ENCODE results near the gene FMNL2. TPM values are rescaled to one million over a fixed set of nuclear protein-coding genes. Genes with fewer than 3 reads are reported as not detected.

The FMNL2 gene
- total and polyA plus RNA-seq, 8 donors: 7.8 to 100.0 (median 36.5) TPM

DNA sequence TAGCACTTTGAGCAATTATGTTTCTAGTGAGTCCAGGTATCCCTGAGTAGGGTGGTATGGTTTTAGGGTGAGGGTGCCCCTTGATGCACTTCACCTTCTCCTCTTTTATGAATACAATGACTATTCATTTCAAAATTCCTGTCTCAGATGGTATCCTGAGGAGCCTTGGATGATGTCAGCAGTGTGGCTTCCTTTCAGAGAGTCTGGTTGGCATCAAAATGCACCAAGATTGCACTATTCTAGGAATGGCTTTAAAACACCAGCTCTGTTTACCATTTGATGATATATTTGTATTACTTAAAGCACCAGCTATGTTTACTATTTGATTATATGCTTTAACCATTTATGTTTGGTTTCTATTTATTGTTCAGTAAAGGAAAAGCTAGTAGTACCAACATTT lies 141.0 kb downstream of the FMNL2 start:
- H3K27ac ChIP-seq: no peak overlapping the region
- H3K9me3 ChIP-seq: no peaks in the 10 kb centered on the region
- no peaks in the 10 kb centered on the region for H3K36me3 ChIP-seq
- peaks cover 18 to 49% (median 34%) of the 10 kb centered on the region in 4 donors for H3K4me1 ChIP-seq
- no peaks in the 10 kb centered on the region for H3K27me3 ChIP-seq
- no peak overlapping the region for H3K4me3 ChIP-seq
- intact Hi-C loops (cut with DNase I; ENCODE audit: low total_unique reads): no loop called here
- TF ChIP-seq EP300 (IDR thresholded peaks at IDR 0.05) (no peak), CTCF (IDR thresholded peaks at IDR 0.05) (no peak), POLR2AphosphoS5 (IDR thresholded peaks at IDR 0.05) (no peak), POLR2A (IDR thresholded peaks at IDR 0.05) (no peak)
- no peak for DNase-seq

GRCh38 chr2:152477347-152478092 lies 142.5 kb downstream of the FMNL2 start:
- no peaks in the 10 kb centered on the region for H3K27me3 ChIP-seq
- H3K4me3 ChIP-seq: no peak overlapping the region
- no peak for TF ChIP-seq POLR2AphosphoS5 (IDR thresholded peaks at IDR 0.05)
- no peak for DNase-seq
- intact Hi-C loops (cut with DNase I; ENCODE audit: low total_unique reads): no loop called here
- WGBS, 5 donors: 75 to 82% (median 78%) methylated on average over 6 of the region's 6 CpGs
- H3K4me1 ChIP-seq: peaks cover 7 to 34% (median 24%) of the 10 kb centered on the region in 4 donors
- H3K36me3 ChIP-seq: no peaks in the 10 kb centered on the region
- H3K27ac ChIP-seq: no peak overlapping the region
- no peaks in the 10 kb centered on the region for H3K9me3 ChIP-seq

- no peak overlapping the region for H3K27ac ChIP-seq
- 87 to 96% (median 94%) methylated on average over 3 of the region's 3 CpGs for WGBS, 5 donors
- intact Hi-C loops (cut with DNase I; ENCODE audit: low total_unique reads): no loop called here
- H3K36me3 ChIP-seq: no peaks in the 10 kb centered on the region
- H3K4me3 ChIP-seq: no peak overlapping the region
- TF ChIP-seq EP300 (IDR thresholded peaks at IDR 0.05): no peak
- no peak for TF ChIP-seq POLR2A (IDR thresholded peaks at IDR 0.05)
- TF ChIP-seq CTCF (IDR thresholded peaks at IDR 0.05): no peak
- TF ChIP-seq POLR2AphosphoS5 (IDR thresholded peaks at IDR 0.05): no peak
- no peak for DNase-seq
- H3K27me3 ChIP-seq: no peaks in the 10 kb centered on the region
- H3K4me1 ChIP-seq: peaks cover 0 to 16% (median 9%) of the 10 kb centered on the region in 4 donors
- H3K9me3 ChIP-seq: no peaks in the 10 kb centered on the region
These were observed 144.3 kb downstream of the FMNL2 start for GRCh38 chr2:152479282-152479681.

DNA sequence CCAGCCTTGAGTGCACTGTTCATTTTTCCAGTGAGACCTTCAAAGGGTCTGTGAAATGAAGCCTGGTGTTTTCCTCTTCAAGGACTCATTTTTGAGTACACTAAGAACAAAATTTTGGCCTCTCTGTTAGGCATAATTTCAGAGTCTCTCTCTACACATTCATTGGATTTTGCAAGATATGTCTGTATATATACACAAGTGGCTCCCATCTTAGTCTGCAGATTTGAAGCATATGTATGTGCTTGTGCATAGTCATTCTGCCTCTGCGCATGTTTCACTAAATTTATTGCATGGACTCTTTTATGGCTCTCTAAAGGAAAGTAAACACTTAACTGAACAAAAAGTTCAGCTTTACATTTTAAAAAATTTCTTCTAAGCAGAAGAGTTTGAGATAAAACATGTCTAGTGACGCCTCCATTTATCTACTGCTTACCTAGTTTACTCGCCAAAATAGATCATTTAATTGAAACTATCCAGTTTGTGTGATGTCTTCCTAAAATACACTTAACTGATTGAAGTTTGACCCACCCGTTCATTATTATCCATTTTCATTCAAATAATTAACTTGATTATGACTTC lies 145.9 kb downstream of the FMNL2 start:
- TF ChIP-seq EP300 (IDR thresholded peaks at IDR 0.05) (no peak), POLR2A (IDR thresholded peaks at IDR 0.05) (no peak), CTCF (IDR thresholded peaks at IDR 0.05) (no peak), POLR2AphosphoS5 (IDR thresholded peaks at IDR 0.05) (no peak)
- Histone ChIP-seq H3K4me1 (peaks cover 0 to 14% (median 9%) of the 10 kb centered on the region in 4 donors), H3K27ac (no peak overlapping the region), H3K9me3 (no peaks in the 10 kb centered on the region), H3K36me3 (no peaks in the 10 kb centered on the region), H3K4me3 (no peak overlapping the region), H3K27me3 (no peaks in the 10 kb centered on the region)
- no peak for DNase-seq
- WGBS, 5 donors: 89 to 95% (median 94%) methylated on average over 4 of the region's 4 CpGs
- intact Hi-C loops (cut with DNase I; ENCODE audit: low total_unique reads): no loop called here

Data from stomach (tissue), 9 donors.